MCF 10A (cell line): ENCODE measurements around the gene FAM110A. TPM values are rescaled to one million over a fixed set of nuclear protein-coding genes. Genes with fewer than 3 reads are reported as not detected.
A peak's percentile ranks its signal among the peaks of the same experiment; 100 is the strongest.

ENCODE experiments used
- BruUV-seq: library from RNA; stranded (reverse); fragments of 400-500 nt; replicated peaks from 2 replicates; lab custom pipeline; 2021; lab: Mats Ljungman, UMichigan
- CTCF ChIA-PET: fragments of 300-600 bp; sonication (Branson Sonifier 250); formaldehyde crosslinking; extraction: SDS; loops from one replicate; lab custom pipeline; 2021; ENCODE audit warnings: antibody characterized with exemption, inconsistent platforms; lab: Yijun Ruan, JAX
- POLR2A ChIA-PET: fragments of 300-600, 350-650 bp; sonication (Branson Sonifier 250); formaldehyde crosslinking; extraction: SDS; loops from one replicate; lab custom pipeline; 2020; ENCODE audit warnings: antibody characterized with exemption, inconsistent platforms; lab: Yijun Ruan, JAX
- DNase-seq: peaks from one replicate; pipeline ENCODE4 v3.0.0-alpha.2; 2018; ENCODE audit not compliant: unreplicated experiment
- H3K27ac Mint-ChIP-seq: one replicate; pipeline ENCODE4 v1.8.0; 2022; ENCODE audit warnings: mild to moderate bottlenecking, low read depth, mixed read lengths; ENCODE audit not compliant: unreplicated experiment
- H3K27me3 Mint-ChIP-seq: one replicate; pipeline ENCODE4 v1.8.0; 2022; ENCODE audit warnings: mixed read lengths; ENCODE audit not compliant: insufficient read depth, unreplicated experiment
- H3K36me3 Mint-ChIP-seq: one replicate; pipeline ENCODE4 v1.8.0; 2022; ENCODE audit warnings: mild to moderate bottlenecking, moderate library complexity, mixed read lengths; ENCODE audit not compliant: insufficient read depth, unreplicated experiment
- H3K4me1 Mint-ChIP-seq: one replicate; pipeline ENCODE4 v1.8.0; 2022; ENCODE audit warnings: mixed read lengths; ENCODE audit not compliant: insufficient read depth, unreplicated experiment
- H3K4me3 Mint-ChIP-seq: one replicate; pipeline ENCODE4 v1.8.0; 2022; ENCODE audit warnings: mild to moderate bottlenecking, moderate library complexity, mixed read lengths; ENCODE audit not compliant: unreplicated experiment
- H3K9me3 Mint-ChIP-seq: one replicate; pipeline ENCODE4 v1.8.0; 2022; ENCODE audit warnings: mixed read lengths; ENCODE audit not compliant: unreplicated experiment
- CTCF ChIP-seq: fragments of 200-600 bp; IDR thresholded peaks from one replicate; pipeline ENCODE4 v1.8.0; 2022; ENCODE audit warnings: antibody characterized with exemption, mild to moderate bottlenecking; ENCODE audit not compliant: unreplicated experiment
- intact Hi-C: fragments of 100-400 bp; cut with micrococcal nuclease; formaldehyde crosslinking; loops from 2 replicates; pipeline ENCODE4 v1.14.1; 2022
- total RNA-seq: library from RNA; stranded (reverse); gene quantifications from 2 replicates; pipeline ENCODE4 v1.2.3, GENCODE V29; 2022

Gene FAM110A
- total RNA-seq, 1 experiment from 2014 or later, result 13.6 TPM

DNA sequence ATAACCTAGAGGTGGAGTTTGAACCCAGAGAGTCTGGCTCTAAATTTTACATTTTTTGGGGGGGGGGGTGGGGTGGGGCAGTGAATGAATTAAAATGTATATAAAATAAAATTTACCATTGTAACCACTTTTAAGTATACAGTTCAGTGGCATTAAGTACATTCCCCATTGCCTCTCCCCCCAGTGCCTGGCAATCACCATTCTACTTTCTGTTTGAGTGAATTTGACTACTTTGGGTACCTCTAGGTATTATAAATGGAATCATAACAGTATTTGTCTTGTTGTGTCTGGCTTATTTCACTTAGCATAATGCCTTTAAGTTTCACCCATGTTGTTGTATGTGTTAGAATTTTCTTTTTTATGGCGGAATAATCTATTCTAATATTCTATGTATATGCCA is 2.7 kb downstream of the FAM110A start:
- no peak for DNase-seq
- H3K9me3 Mint-ChIP-seq, result no peaks in the 10 kb centered on the region
- intact Hi-C loops, result no loop called here
- ChIA-PET POLR2A (interaction anchor here (6.4 kb wide), 1 partner anchor 21 kb away, joined by 92 read pairs; no protein-coding TSS in a partner anchor), CTCF (no interaction called here)
- no TSS peak for BruUV-seq
- H3K27ac Mint-ChIP-seq, result no peak overlapping the region
- peaks cover 23% of the 10 kb centered on the region for H3K4me1 Mint-ChIP-seq
- H3K4me3 Mint-ChIP-seq, result no peak overlapping the region
- no peaks in the 10 kb centered on the region for H3K27me3 Mint-ChIP-seq
- H3K36me3 Mint-ChIP-seq, result no peaks in the 10 kb centered on the region
- TF ChIP-seq CTCF, result no peak

DNA sequence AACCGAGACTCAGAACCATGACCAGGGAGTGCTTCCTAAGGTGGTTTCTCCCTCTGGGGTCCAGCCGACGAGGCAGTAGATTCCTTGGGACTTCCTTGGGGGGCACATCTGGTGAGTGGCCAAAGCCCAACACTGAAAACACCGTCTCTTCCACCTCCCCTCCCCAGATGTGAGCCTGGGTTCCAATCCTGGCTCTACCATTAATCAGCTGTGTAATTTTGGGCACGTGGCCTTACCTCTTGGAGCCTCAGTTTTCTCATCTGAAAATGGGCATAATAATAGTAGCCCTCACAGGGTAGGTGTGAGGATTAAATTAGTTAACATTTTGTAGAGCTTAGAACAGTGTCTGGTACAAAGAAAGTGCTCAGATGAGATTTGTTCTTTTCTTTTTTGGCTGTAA is 5.5 kb downstream of the FAM110A start:
- intact Hi-C loops, result no loop called here
- TF ChIP-seq CTCF, result no peak
- Mint-ChIP-seq H3K27ac (no peak overlapping the region), H3K9me3 (no peaks in the 10 kb centered on the region), H3K4me1 (peaks cover 29% of the 10 kb centered on the region), H3K4me3 (no peak overlapping the region), H3K27me3 (no peaks in the 10 kb centered on the region), H3K36me3 (no peaks in the 10 kb centered on the region)
- DNase-seq, result no peak
- no TSS peak for BruUV-seq
- ChIA-PET CTCF (interaction anchor here (1.0 to 3.5 kb wide), 4 partner anchors 19 to 485 kb away, joined by 3 to 16 read pairs (median 4); no protein-coding TSS in a partner anchor), POLR2A (interaction anchor here (1.0 to 2.6 kb wide), 2 partner anchors 17 to 20 kb away, joined by 3 to 21 read pairs; no protein-coding TSS in a partner anchor)

- CTCF ChIA-PET, result interaction anchor here (1.3 to 3.5 kb wide), 2 partner anchors 21 to 117 kb away, joined by 3 to 16 read pairs; no protein-coding TSS in a partner anchor
- no peak for DNase-seq
- Mint-ChIP-seq H3K27ac (no peak overlapping the region), H3K27me3 (no peaks in the 10 kb centered on the region), H3K4me3 (peak overlapping the region; percentile 72), H3K9me3 (no peaks in the 10 kb centered on the region), H3K4me1 (peaks cover 24% of the 10 kb centered on the region), H3K36me3 (no peaks in the 10 kb centered on the region)
- POLR2A ChIA-PET, result interaction anchor here (1.4 to 6.1 kb wide), 2 partner anchors 17 to 123 kb away, joined by 4 to 124 read pairs; no protein-coding TSS in a partner anchor
- no peak for TF ChIP-seq CTCF
- intact Hi-C loops, result no loop called here
- no TSS peak for BruUV-seq
These were observed 6.1 kb downstream of the FAM110A start for GRCh38 chr20:839626-840025.

DNA sequence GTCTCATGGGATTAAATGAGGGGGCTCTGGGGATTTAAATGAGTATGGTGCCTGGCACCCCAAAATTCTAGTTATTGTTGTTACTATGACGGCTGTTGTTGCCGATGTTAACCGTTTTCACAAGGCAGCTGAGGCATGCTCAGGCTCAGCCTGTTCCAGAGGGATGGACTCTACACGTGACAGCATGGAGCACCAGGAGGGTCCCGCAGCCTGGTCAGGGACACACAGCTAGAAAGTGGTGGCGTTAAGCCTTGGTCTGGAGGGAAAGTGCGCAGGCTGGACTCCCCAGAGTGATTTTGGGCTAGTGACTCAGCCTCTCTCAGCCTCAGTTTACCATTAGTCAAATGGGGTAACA is 7.0 kb downstream of the FAM110A start:
- ChIA-PET POLR2A (interaction anchor here (0.8 to 6.1 kb wide), 5 partner anchors 7 to 122 kb away, joined by 3 to 124 read pairs (median 4); partner anchors contain the start of gene FAM110A), CTCF (interaction anchor here (1.3 to 3.2 kb wide), 2 partner anchors 22 to 116 kb away, joined by 3 to 16 read pairs; no protein-coding TSS in a partner anchor)
- intact Hi-C loops, result no loop called here
- Mint-ChIP-seq H3K27me3 (no peaks in the 10 kb centered on the region), H3K36me3 (no peaks in the 10 kb centered on the region), H3K27ac (no peak overlapping the region), H3K4me1 (peaks cover 16% of the 10 kb centered on the region), H3K9me3 (no peaks in the 10 kb centered on the region), H3K4me3 (peak overlapping the region; percentile 72)
- no peak for DNase-seq
- TF ChIP-seq CTCF, result no peak
- no TSS peak for BruUV-seq
